Stimulated activated CD4-positive, alpha-beta T cell treated with anti-CD3 and anti-CD28 coated beads, Interleukin-2, amount 100 ng/mL, for 24 hours (primary cell): ENCODE results near the gene SMPD3.

Experiments used
- DNase-seq, 2 donors: peaks; one replicate each; pipeline ENCODE4 v3.0.0-alpha.2; 2020

SMPD3 gene

DNA sequence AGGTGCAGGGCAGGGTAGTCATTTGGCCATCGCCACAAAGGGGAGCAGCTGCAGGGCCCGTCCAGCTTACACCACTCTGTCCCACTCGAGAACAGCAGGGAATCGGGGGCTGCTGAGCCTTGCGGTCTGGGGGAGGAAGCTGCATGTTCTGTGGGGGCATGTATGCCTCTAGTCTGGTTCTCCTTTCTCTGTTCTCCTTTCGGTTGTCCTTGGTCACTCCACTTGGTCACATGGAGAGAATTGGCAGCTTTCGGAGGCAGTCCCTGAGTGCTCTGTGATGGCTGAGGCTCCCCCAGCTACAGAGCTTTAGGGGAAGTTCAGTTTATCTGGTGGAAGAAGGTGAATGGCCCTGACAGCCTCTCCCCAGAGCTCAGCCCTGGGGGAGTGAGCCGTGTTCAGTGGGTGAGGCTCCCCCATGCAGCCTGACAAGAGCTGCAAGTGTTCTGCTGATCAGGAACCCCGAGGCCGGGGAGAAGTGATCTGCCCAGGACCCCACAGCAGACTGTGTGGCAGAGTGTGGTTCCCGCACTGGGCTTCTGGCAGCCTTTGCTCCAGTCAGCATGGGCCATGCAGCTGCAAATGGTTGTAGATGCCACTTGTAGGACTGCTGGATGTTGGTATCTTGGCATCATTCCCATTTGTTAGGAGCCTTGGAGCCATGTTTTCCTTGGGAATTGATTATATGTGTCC lies 22.3 kb upstream of the SMPD3 start:
- peak in 1 of 2 donors; percentile 7 for DNase-seq

- no peak for DNase-seq
Measured at GRCh38 chr16:68469796-68470460, 21.6 kb upstream of the SMPD3 start.

- no peak for DNase-seq
Measured at GRCh38 chr16:68468842-68469241, 20.5 kb upstream of the SMPD3 start.

DNA sequence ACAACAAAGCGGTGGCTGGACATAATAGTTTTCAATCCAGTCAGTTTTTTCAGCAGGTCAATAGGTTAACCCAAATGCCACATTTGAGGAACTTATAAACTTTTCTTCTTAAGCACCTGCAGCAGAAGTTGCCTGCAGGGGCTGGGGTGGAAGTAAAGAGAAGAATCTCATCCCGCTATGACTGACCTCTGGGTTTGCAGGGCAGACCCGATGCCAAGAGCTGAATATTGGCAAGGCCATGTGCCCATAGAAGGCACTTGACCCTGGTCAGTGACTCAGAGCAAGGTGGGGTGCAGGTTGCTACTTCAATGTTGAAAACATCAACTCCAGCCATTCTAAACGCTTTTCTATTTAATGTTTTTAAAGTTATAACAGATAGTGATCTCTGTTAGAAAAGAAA lies 17.9 kb upstream of the SMPD3 start:
- DNase-seq = no peak

- no peak for DNase-seq
Measured at GRCh38 chr16:68463904-68464303, 15.6 kb upstream of the SMPD3 start.

- no peak for DNase-seq
Measured at GRCh38 chr16:68460067-68460466, 11.8 kb upstream of the SMPD3 start.

DNA sequence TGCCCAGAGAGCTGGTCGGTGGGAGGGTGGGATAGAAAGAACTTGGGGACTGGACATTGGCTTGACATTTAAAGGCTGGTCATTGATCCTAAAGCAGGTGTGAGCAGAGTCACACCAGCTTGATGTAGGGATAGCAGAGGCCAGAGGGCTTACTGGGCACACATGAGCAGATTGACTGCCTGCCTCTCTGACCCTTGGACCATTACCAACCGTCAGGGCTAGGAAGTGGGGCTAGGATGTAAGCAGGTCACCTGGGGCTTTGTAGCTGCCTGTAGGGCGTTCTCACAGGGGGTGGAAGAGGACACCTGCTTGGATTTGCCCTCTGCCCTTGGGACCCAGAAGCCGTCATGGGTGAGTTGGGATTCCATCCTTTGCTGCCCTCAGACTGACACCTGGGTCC lies 11.1 kb upstream of the SMPD3 start:
- DNase-seq = no peak

- no peak for DNase-seq
Measured at GRCh38 chr16:68458551-68458950, 10.2 kb upstream of the SMPD3 start.

DNA sequence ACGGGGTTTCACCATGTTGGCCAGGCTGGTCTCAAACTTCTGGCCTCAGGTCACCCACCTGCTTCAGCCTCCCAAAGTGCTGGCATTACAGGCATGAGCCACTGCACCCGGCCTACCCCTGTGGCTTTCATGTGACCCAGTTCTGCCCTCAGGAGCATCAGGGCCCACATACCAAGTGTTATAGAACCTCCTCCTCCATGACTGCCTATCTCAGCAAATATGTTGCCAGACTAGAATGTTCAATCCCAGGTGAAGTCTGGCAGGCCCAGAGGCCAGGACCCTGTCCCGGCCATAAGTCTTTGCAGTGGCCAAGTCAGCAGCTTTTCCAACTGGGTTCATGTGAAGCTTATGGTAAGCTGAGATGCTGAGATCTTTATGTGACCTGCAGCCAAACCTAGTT lies 9.8 kb upstream of the SMPD3 start:
- no peak for DNase-seq

DNA sequence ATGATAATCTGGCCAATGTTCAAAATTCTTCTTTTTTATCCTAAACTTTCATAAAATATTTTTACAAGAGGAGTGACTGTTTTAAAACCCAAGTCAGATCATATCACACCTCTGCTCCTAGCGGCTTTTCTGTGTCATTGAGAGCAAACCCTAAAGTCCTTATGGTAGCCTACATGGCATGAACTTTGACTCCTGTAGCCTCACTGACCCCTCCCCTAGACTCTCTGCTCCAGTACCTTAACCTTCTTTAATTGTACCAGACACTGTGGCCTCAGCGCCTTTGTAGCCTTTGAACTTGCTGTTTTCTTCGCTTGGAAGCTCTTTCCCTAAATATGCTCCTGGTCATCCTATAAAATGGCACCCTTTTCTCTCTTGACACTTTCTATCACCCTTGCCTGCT lies 7.3 kb upstream of the SMPD3 start:
- DNase-seq = no peak

- no peak for DNase-seq
Measured at GRCh38 chr16:68454920-68455435, 6.7 kb upstream of the SMPD3 start.

DNA sequence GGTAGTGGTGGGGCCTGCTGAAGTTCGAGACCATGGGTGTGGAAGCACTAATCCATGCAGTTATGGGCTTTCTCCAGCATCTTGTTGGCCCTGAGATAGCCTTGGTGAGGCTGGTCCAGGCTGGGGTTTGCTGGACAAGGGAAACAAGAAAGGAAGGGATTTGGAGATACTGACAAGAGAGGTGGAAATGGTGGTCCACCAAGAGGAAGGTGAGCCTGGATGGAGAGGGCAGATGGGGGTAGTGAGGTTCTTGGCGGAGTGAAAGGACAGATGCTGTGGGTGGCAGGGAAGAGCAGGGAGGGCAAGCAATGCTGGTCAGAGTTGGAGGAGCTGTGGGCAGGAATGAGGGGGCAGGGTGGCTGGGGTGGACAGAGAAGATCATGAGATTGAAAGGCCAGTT lies 5.5 kb upstream of the SMPD3 start:
- DNase-seq = no peak

GRCh38 chr16:68452176-68452575 lies 3.9 kb upstream of the SMPD3 start:
- no peak for DNase-seq

DNA sequence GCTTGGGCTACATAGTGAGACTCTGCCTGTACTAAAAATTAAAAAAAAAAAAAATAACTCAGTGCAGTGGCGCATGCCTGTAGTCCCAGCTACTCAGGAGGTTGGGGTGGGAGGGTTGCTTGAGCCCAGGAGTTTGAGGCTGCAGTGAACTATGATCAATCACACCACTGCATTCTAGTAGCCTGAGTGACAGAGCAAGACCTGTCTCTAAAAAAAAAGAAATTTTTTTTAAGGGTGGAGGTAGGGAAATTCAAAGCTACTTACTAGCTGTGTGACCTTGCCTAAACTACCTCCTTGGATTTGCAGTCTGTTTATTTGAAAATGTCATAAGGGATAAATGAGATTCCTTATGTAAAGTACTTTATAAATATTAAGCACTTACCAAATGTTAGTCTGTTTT lies 3.4 kb upstream of the SMPD3 start:
- DNase-seq = no peak

DNA sequence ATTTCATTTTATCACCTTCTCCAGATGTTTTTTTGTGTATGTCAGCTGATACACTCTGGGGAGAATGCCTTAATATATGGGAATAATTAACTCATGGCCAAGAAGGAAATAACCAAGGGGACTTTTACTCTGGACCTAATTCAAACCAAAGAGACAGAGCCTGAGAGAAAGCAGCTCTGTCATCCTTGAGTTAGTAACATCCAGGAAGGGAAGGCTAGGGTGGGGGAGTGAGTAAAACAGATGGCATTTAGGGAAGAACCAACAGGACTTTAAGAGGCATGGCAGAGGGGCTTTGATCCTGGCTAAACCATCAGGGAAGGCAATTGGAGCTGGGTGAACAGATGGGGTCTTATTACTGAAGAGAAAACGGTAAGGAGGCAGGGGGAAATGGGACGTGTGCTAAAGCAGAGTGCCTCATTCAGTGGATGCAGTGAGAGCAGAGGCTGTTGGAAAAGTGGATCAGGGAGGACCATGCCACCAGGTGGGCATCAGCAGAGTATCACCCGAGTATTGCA lies 2.5 kb upstream of the SMPD3 start:
- DNase-seq = no peak

GRCh38 chr16:68447653-68448359 lies 502 bp downstream of the SMPD3 start:
- no peak for DNase-seq

GRCh38 chr16:68446681-68447652 lies 1.3 kb downstream of the SMPD3 start:
- no peak for DNase-seq

- peak in 1 of 2 donors; percentile 39 for DNase-seq
Measured at GRCh38 chr16:68445458-68445857, 2.9 kb downstream of the SMPD3 start.

DNA sequence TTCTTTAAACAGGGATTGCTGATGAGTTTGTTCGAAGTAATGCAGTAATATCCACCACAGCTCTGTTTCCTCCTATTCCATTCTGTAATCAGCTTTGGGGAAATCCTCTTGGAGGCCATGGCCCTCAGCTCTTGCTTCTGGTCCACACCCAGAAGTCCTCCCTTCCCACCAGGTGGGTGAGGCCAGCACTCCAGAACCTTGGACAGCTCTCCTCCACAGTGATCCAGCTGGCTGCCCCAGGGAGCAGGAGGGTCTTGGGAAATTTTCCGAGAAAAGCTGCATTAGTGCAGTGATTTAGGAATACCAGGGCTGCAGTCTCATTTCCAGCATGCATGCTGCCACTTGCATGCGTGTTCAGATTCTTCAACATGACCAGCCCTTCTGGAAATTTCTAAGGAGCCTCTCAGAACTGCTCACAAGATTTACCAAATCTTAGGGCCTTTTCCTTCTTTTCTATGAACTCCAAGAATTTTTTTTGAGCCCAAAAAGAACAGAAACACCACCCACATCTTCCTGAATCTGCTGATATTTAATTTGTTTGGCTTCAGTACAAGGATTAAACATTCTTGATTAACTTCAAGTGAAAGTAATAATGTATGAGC lies 4.2 kb downstream of the SMPD3 start:
- no peak for DNase-seq

DNA sequence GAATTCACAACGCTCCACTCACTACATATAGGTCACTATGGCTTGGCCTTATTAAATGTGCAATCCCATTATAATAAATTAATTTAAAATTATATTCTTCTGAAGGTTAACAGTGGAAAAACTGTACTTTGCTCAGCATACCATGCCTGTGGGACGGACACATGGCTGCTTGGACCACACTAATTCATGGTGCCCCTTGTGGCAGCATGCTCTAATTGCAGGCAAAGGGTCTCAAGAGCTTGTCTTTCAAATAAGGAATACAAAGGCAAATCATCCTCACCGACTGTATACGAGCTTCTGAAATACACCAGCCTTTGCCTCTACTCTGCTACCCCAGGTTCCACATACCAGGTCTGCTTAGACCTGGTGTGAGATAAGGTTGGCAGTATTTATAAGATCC lies 11.7 kb downstream of the SMPD3 start:
- peak in 1 of 2 donors; percentile 40 for DNase-seq

- no peak for DNase-seq
Measured at GRCh38 chr16:68434624-68435210, 13.6 kb downstream of the SMPD3 start.

- no peak for DNase-seq
Measured at GRCh38 chr16:68433316-68433715, 15.0 kb downstream of the SMPD3 start.
